GOT3 (cell line): ENCODE results near the gene FAM228B.
"Not testable (repeated sequence)": the region's sequence is repeated elsewhere in the genome, so short reads cannot be mapped to it uniquely, and the experiment has no call there.

Source experiments
- DNase-seq: peaks from one replicate; lab custom pipeline; 2025; ENCODE audit warnings: mixed read lengths; lab: John Stamatoyannopoulos, UW

FAM228B gene

GRCh38 chr2:24123195-24123921, at the start of gene FAM228B, which contains the start of gene PFN4:
TSS of gene FAM228B (plus strand) at chr2:24123469. CDS start at chr2:24124362, 893 bp downstream.
TSS of gene PFN4 (minus strand) at chr2:24123334. CDS start at chr2:24122535, 799 bp downstream.
- peak; percentile 43 for DNase-seq

GRCh38 chr2:24073816-24074215, 49.5 kb upstream of the FAM228B start:
- no peak for DNase-seq

- DNase-seq: no peak
Observed at GRCh38 chr2:24075259-24075658, 48.0 kb upstream of the FAM228B start.

- DNase-seq: peak; percentile 88
Observed at GRCh38 chr2:24075915-24076848, 47.1 kb upstream of the FAM228B start, which contains the start of gene SF3B6. TSS of gene SF3B6 (minus strand) at chr2:24076326. CDS start at chr2:24076229, 97 bp downstream.

DNA sequence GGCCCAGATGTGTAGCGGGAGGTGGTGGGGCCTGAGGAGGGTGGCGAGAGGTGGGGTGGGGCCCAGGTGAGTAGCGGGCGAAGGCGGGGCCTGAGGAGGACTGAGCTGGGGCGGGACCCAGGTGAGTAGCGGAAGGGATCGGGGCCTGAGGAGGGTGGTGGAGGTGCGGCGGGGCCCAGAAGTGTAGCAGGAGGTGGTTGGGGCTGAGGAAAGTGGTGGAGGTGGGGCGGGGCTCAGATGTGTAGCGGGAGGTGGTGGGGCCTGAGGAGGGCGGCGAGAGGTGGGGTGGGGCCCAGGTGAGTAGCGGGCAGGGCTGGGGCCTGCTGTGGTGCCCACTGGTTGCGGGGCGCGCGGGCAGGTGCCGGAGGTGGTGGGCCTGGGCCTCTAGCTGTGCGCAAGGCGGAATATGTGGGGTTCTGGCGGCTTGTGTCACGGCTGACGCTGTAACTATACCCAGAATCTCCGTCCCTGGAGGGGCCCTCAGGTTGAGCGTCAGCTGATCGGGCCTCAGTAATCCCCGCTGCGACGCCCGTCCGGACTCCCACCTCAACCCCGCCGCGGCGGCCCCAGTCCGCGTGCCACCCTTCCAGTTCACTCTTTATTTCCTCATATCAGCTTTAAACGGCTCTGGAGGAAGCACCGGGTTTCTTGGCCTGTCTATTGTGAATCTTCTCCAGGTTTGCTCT, 46.3 kb upstream of the FAM228B start:
- DNase-seq: no peak

DNA sequence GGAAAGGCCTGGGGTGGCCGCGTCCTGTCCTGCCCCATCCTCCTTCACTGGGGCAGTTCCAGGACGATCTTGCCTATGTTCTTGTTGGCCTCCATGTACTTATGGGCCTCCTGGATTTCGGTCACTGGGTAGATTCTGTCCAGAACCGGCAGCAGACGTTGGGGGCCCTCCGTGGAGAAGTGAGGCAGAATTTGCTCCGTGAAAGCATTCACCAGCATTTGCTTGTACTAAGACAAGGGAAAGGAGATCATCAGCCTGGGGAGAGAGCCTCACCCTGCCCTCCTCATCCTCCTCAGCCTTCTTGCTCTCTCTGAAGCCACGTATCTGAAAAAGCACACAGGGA, 45.8 kb upstream of the FAM228B start:
- no peak for DNase-seq

- DNase-seq: no peak
Observed at GRCh38 chr2:24077879-24078278, 45.4 kb upstream of the FAM228B start.

DNA sequence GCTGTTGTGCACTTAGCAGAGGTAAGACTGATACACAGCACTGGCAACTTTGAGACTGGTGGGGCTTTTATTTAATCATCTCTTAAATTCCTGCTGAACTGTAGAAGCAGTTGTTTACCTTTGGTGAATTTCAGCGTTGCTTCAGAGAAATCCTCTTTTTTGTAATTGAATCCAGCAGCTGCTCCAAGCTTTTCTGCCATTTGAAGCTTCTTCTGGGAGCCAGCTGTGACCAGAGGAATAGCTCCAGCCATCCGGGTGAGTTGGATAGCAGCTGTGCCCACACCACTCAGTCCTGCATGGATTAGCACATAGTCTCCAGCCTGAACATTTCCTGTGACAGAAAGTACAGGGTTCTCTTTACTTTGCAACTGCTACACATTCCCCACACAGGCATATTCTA, 42.6 kb upstream of the FAM228B start:
- DNase-seq: no peak

DNA sequence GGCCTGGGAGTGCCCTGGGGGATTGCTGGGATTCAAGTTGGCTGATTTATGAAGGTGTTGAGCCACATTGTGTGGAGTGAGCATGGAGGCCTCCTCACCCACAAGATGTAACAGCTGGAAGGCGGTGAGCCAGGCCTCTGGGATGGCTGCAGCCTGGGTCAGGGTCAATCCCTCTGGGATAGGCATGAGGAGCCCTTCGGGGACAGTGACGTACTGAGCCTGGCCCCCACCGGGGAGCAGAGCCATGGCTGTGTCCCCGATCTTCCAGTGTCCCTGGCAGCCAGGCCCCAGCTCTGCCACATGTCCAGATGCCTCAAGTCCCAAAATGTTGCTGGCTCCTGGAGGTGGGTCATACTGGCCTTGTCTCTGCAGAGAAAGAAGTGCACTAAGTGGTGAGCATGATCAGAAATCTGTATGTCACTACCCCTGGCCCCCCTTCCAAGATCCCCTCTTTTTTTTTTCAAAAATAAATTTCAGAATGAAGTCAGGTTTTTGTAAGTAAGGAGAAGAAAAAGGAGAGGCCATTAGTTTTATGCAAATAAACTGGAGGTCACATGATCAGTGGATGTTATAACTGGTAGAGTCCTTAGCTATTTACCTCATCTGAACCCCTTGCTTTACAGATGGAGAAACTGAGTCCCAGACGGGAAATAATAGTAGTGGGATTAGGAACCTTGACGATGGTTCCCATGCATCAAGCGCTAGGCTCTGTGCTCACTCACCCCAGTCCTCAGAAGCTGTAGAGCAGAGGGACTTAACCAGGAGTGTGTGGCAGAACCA, 40.3 kb upstream of the FAM228B start:
- DNase-seq: no peak

GRCh38 chr2:24083567-24084385, 39.5 kb upstream of the FAM228B start:
- DNase-seq: no peak

DNA sequence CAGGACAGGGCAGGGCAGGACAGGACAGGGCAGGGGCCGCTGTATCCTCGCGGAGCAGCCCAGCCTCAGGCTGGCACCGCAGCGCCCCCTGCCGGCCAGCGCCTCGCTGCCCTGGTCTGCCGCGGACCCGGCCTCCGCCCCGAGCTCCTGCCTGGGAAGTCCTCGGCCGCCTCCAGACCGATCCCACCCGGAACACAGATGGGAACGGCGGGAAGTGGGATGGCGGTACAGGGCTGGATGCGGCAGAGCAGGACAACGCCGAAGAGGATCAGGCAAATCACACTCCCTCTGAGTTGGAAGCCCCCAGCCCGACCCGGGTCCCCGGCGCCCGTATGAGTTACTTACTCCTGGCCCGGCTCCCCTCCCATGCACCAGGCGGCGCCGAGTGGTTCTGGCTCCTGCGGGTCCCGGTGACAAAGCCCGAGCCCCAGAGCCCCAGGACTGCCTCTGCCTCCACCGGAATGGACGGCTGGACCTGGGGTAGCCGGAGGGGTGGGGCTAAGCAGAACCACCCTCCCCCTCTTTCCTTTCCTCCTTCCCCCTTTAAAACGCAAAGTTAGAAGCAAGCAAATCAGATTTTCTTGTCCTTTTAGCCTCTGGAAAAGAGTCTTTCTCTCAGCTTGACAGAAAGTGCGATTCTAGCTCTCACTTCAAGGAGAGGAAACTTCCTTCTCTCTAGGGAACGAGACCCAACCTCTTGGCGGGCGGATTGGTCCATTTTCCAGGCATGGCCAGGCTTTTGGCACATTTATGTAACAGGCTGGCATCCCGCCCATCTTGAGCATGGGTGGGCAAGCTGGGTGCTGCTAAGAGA, 38.7 kb upstream of the FAM228B start, which contains the start of gene TP53I3:
Gene TP53I3 (minus strand): TSS at position 449 of the 814 bp plus-strand sequence. CDS start 508 bp downstream, outside the sequence.
- DNase-seq: peak; percentile 76

- DNase-seq: no peak
Observed at GRCh38 chr2:24085200-24085489, 38.1 kb upstream of the FAM228B start.

DNA sequence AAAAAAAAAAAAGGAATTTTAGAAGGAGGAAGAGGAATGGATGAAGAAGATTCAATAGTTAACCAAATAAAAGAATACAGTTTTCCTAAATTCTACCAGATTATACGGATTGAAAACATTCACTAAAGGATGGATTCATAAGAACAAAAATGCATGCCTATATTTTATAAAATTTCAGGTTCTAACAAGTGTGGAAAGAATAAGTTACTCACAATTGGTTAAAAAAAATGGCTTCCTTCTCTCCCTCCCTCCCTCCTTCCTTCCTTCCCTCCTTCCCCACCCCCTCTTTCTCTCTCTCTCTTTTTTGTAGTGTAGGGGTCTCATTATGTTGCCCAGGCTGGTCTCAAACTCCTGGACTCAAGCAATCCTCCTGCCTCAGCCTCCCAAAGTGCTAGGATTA, 37.0 kb upstream of the FAM228B start:
- DNase-seq: no peak

DNA sequence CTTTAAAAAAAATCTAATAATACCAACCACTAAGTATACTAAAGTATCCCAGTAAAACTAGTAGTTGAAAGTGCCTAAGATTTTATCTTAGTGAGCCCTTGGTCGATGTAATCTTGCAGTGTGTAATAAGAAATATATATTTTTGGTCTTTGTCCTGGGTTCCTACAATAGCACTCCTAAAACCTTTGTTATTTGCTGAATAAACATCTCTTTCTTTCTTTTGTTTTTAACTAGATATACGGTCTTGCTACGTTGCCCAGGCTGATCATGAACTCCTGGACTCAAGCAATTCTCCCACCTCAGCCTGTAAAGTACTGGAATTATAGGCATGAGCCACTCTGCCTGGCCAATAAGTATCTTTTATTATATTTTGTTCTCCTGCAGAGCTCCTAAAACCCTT, 36.2 kb upstream of the FAM228B start:
- no peak for DNase-seq

GRCh38 chr2:24088821-24089359, 34.4 kb upstream of the FAM228B start:
- DNase-seq: no peak

DNA sequence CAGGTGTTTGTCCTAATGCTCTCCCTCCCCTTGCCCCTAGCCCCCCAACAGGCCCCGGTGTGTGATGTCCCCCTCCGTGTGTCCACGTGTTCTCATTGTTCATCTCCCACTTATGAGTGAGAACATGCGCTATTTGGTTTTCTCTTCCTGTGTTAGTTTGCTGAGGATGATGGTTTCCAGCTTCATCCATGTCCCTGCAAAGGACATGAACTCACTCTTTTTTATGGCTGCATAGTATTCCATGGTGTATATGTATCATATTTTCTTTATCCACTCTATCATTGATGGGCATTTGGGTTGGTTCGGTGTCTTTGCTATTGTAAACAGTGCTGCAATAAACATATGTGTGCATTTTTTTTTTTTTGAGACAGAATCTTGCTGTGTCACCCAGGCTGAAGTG, 30.0 kb upstream of the FAM228B start:
- not testable (repeated sequence) for DNase-seq

GRCh38 chr2:24095171-24095677, 28.0 kb upstream of the FAM228B start:
- not testable (repeated sequence) for DNase-seq

- DNase-seq: not testable (repeated sequence)
Observed at GRCh38 chr2:24100732-24101131, 22.5 kb upstream of the FAM228B start.

DNA sequence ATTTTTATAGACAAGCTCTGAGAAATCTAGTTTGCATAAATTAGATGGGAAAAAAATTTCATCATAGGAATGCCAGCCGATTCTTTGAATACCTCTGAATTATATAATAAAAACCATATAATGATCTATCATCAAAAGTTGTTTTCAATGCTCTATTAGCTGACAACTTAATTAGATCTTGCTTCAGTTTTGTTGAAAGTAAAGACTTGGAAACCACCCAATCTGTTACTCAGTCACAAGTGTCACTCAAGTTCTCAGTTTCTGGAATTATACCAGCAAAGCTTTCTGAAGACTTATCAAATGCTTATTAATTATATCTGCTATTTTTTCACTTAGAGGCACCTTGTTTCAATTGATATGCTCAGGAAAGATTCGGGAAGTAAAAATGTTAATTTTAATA, 21.3 kb upstream of the FAM228B start:
- no peak for DNase-seq
